Raji (cell line): Measurements from ENCODE around the gene HYCC2.

ENCODE experiments used
- POLR2A ChIP-seq: IDR thresholded peaks from 2 replicates; pipeline ENCODE4 v1.6.1; 2011; ENCODE audit warnings: low read depth, low read length, control low read depth; ENCODE audit not compliant: insufficient read depth

The HYCC2 gene

DNA sequence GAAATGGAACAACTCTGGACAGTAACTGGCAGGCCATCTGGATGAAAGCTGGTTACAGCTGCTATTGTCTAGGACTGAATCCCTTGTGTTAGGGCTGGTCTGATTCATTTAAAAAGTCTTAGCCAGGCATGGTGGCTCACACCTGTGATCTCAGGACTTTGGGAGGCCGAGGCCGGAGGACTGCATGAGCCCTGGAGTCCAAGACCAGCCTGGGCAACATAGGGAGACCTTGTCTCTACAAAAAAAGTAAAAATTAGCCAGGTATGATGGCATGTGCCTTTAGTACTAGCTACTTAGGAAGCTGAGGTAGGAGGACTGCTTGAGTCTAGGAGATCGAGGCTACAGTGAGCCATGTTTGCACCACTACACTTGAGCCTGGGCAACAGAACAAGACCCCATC lies 29.0 kb upstream of the HYCC2 start:
- TF ChIP-seq POLR2A: no peak

DNA sequence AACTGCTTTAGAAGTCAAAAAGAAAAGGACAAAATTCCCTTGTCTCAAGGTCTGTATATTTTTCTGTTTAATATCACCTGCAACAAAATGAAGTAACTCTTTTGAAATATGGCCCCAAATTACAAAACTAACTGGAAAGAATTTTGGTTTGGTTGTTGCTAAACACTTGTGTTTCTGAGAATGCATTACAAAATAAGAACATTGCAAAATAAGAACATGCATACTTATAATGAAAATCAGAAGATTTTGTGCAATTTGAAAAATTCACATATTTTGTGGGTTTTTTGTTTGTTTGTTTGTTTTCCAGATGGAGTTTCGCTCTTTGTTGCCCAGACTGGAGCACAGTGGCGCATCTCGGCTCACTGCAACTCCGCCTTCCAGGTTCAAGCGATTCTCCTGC lies 22.1 kb upstream of the HYCC2 start:
- no peak for TF ChIP-seq POLR2A

- TF ChIP-seq POLR2A: no peak
Measured at GRCh38 chr2:201090574-201090973, 19.1 kb upstream of the HYCC2 start.

DNA sequence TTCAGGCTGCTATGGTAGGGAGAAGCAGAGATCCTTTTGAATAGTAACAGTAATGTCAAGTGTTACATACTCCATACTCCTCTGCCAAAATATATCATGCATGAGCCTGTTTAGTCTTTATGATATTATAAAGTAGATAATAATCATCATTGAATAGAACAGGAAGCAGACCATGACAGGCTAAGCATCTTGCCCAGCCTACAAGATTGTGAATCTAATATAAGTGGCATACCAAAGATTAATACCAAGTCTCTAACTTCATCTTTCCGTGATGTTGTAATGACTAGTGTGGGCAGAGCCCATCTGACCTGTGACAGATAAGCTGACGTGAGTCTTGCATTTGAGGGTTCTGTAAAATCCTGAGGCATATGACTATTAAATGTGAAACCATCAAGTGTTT lies 13.4 kb upstream of the HYCC2 start:
- no peak for TF ChIP-seq POLR2A

- no peak for TF ChIP-seq POLR2A
Measured at GRCh38 chr2:201074996-201075395, 3.5 kb upstream of the HYCC2 start.

GRCh38 chr2:201073071-201073470 lies 1.6 kb upstream of the HYCC2 start:
- no peak for TF ChIP-seq POLR2A

DNA sequence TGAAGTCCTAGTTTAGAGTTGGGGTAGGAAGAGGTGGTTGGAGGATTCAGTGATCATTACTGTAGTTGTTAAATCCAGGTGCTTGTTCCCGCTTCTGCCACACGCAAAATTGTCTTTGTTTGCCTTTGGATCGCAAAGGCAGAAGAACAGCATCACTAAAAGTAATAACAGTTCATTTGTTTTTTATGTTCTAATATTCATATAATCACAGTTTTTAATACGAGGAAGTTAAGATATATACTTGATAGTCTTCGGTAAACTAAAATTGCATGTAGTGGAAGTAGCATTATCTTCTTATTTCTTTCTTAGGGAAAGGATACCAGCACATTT lies 695 bp upstream of the HYCC2 start:
- TF ChIP-seq POLR2A: no peak

- no peak for TF ChIP-seq POLR2A
Measured at GRCh38 chr2:201070948-201071478, 458 bp downstream of the HYCC2 start.

GRCh38 chr2:201064797-201065329 lies 6.6 kb downstream of the HYCC2 start:
- TF ChIP-seq POLR2A: no peak

GRCh38 chr2:201059961-201060755 lies 11.3 kb downstream of the HYCC2 start:
- TF ChIP-seq POLR2A: no peak

DNA sequence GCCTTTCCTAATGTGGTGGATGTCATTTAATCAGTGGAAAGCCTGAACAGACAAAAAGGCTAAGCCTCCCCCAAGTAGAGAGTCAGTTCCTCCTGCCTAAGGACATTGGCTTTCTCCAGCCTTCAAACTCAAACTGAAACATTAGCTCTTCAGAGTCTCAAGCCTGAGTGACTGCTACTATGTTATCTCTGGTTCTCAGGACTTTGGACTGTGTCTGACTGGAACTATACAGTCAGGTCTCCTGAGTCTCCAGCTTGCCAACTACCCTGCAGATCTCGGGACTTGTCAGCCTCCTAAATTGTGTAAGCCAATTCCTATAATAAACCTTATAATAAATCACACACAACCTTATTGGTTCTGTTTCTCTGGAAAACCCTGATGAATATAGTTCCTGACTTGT lies 12.6 kb downstream of the HYCC2 start:
- TF ChIP-seq POLR2A: no peak

DNA sequence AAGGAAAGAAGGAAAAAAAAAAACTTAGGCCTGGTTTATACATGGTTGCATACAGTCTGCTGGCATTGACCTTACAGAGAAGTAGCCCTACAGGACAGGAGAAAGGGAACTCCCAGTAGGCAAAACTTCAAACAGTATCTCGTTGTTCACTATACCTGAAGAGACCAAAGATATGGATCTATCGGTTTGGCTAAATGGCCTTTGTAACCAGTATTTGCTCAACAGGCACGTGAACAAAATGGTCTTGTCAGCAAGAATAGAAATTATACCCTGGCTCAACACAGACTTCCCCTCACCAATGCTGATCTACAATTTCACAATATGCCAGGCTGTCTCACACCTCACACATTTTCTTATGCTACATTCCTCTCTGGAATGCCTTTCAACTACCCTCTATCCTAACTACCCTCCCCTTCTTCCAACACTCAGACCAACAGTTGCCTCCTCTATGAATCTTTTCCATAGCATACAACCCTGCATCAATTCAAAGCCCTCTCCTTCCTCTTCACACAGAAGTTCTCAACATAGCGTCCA lies 13.7 kb downstream of the HYCC2 start:
- no peak for TF ChIP-seq POLR2A

DNA sequence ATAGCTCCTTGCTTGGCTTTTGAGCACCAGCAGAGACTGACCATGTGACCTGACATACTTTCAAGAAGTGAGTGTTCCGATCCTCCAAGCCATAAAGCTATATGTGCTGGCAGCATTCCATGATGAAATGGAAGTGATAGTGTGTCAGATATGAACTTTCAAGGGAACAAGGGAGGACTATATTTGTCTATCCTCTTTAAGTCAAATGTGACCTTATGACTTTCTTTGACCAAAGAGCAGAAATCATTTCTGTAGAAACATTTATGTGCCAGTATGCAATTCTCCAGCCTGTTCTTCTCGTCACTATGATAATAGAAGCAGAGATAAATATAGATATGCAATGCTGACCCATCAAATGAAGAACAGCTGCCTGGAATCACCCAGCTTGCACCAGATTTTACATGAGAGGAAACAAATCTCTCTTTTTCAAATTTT lies 14.4 kb downstream of the HYCC2 start:
- no peak for TF ChIP-seq POLR2A

- no peak for TF ChIP-seq POLR2A
Measured at GRCh38 chr2:201049455-201049854, 22.0 kb downstream of the HYCC2 start.

DNA sequence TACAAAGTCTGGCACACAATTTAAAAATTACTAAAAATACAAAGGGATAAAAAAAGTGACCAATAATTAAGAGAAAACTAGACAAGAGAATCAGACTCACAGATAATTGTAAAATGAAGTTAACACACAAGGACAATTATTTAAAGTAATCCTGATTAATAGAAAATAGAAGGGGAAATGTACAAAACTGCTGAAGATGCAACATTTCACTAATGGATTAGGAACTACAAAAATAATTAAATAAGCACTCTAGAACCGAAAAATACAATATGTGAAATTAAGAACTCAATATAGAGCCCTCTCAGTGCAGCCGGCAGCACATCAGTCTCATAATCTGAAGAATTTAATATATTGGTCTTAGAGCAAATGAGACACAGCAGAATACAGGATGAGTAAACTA lies 24.6 kb downstream of the HYCC2 start:
- no peak for TF ChIP-seq POLR2A

GRCh38 chr2:201040867-201041628 lies 30.4 kb downstream of the HYCC2 start:
- no peak for TF ChIP-seq POLR2A
